Activated gamma-delta T cell (primary cell): ENCODE results near the gene BBS9.
"Not testable (repeated sequence)": the region's sequence is repeated elsewhere in the genome, so short reads cannot be mapped to it uniquely, and the experiment has no call there.

Experiments
- DNase-seq: peaks from one replicate; lab custom pipeline; 2025; lab: John Stamatoyannopoulos, UW
- total RNA-seq, 2 donors: gene quantifications; one replicate each; lab custom pipeline; 2026; lab: John Stamatoyannopoulos, UW

BBS9 gene
- total RNA-seq, result 34.9 to 42.1 reads per million in 2 donors

- peak; percentile 85 for DNase-seq
Measured at GRCh38 chr7:33128990-33129805, at the start of gene BBS9. Gene BBS9, plus strand, starts transcription at chr7:33129564. Its CDS starts 16,689 bp downstream, at chr7:33146253.

- no peak for DNase-seq
Measured at GRCh38 chr7:33079763-33080690, 49.3 kb upstream of the BBS9 start.

- DNase-seq, result no peak
Measured at GRCh38 chr7:33087356-33087755, 42.0 kb upstream of the BBS9 start.

- no peak for DNase-seq
Measured at GRCh38 chr7:33087858-33088257, 41.5 kb upstream of the BBS9 start.

- no peak for DNase-seq
Measured at GRCh38 chr7:33089142-33089541, 40.2 kb upstream of the BBS9 start.

GRCh38 chr7:33091111-33091531 lies 38.2 kb upstream of the BBS9 start:
- DNase-seq, result no peak

GRCh38 chr7:33091641-33092191 lies 37.6 kb upstream of the BBS9 start:
- DNase-seq, result no peak

- DNase-seq, result no peak
Measured at GRCh38 chr7:33093266-33093665, 36.1 kb upstream of the BBS9 start.

- DNase-seq, result not testable (repeated sequence)
Measured at GRCh38 chr7:33094745-33095275, 34.6 kb upstream of the BBS9 start.

- DNase-seq, result no peak
Measured at GRCh38 chr7:33099154-33099940, 30.0 kb upstream of the BBS9 start.

GRCh38 chr7:33100770-33101169 lies 28.6 kb upstream of the BBS9 start:
- DNase-seq, result no peak

- DNase-seq, result no peak
Measured at GRCh38 chr7:33101906-33102305, 27.5 kb upstream of the BBS9 start.

GRCh38 chr7:33107136-33108066 lies 22.0 kb upstream of the BBS9 start:
- no peak for DNase-seq

GRCh38 chr7:33108554-33109004 lies 20.8 kb upstream of the BBS9 start:
- no peak for DNase-seq

GRCh38 chr7:33109005-33109757 lies 20.2 kb upstream of the BBS9 start, which contains the start of gene RP9:
Gene RP9, minus strand, starts transcription at chr7:33109404. Its CDS starts 32 bp downstream, at chr7:33109372.
- DNase-seq, result peak; percentile 68

GRCh38 chr7:33109758-33110238 lies 19.6 kb upstream of the BBS9 start:
- DNase-seq, result no peak

- DNase-seq, result no peak
Measured at GRCh38 chr7:33111614-33112013, 17.8 kb upstream of the BBS9 start.

GRCh38 chr7:33114976-33115375 lies 14.4 kb upstream of the BBS9 start:
- DNase-seq, result no peak

- no peak for DNase-seq
Measured at GRCh38 chr7:33118383-33118782, 11.0 kb upstream of the BBS9 start.
